HEK293 (cell line): Measurements from ENCODE around the gene TSPEAR.
A peak's percentile ranks its signal among the peaks of the same experiment; 100 is the strongest.

Source experiments
- CTCF ChIA-PET: fragments of 350-600 bp; formaldehyde crosslinking; extraction: SDS; loops from one replicate; lab custom pipeline; 2021; ENCODE audit warnings: antibody characterized with exemption; lab: Yijun Ruan, JAX
- POLR2A ChIA-PET: fragments of 300-600 bp; formaldehyde crosslinking; extraction: SDS; loops from one replicate; lab custom pipeline; 2020; ENCODE audit warnings: antibody characterized with exemption, inconsistent platforms; lab: Yijun Ruan, JAX
- H3K27ac ChIP-seq: fragments of 200-500 bp; sonication (Bioruptor generic); 2 replicates; pipeline ENCODE4 v1.5.1; 2014; ENCODE audit warnings: low read depth, low read length, control low read depth, inconsistent platforms; ENCODE audit errors: extremely low read depth
- H3K36me3 ChIP-seq, 2 experiments: fragments of 200-500 bp in 1 of 2; sonication (Bioruptor generic) in 1 of 2; 1 replicate in 1 of 2; 2 replicates in 1 of 2; pipeline ENCODE4 v1.5.1; 2014 to 2017; ENCODE audit warnings: inconsistent platforms in 2 of 2, low read length in 2 of 2; ENCODE audit not compliant: control insufficient read depth in 2 of 2, insufficient read depth in 1 of 2
- H3K4me1 ChIP-seq: fragments of 200-500 bp; sonication (Bioruptor generic); 2 replicates; pipeline ENCODE4 v1.5.1; 2014; ENCODE audit warnings: mild to moderate bottlenecking, low read length, inconsistent platforms; ENCODE audit not compliant: control insufficient read depth, insufficient read depth
- H3K4me3 ChIP-seq: 2 replicates; pipeline ENCODE4 v1.5.1; 2011; ENCODE audit warnings: low read depth, mild to moderate bottlenecking, control low read depth, low read length, moderate library complexity
- H3K9me3 ChIP-seq: fragments of 200-500 bp; sonication (Bioruptor generic); 2 replicates; pipeline ENCODE4 v1.5.1; 2014; ENCODE audit warnings: low read depth, low read length, inconsistent platforms; ENCODE audit not compliant: control insufficient read depth, insufficient read depth
- GLIS1 ChIP-seq: fragments of 450-650 bp; formaldehyde crosslinking; IDR thresholded peaks from 2 replicates; pipeline ENCODE4 v1.5.1; 2016; ENCODE audit warnings: missing biosample characterization, missing genetic modification characterization
- HOXA7 ChIP-seq: sonication (generic); formaldehyde crosslinking; IDR thresholded peaks from 2 replicates; pipeline ENCODE4 v1.8.1; 2022; ENCODE audit warnings: missing genetic modification reagents, borderline replicate concordance
- KLF1 ChIP-seq: fragments of 450-650 bp; formaldehyde crosslinking; IDR thresholded peaks from 2 replicates; pipeline ENCODE4 v1.5.1; 2016; ENCODE audit warnings: missing biosample characterization, missing genetic modification characterization
- KLF8 ChIP-seq: fragments of 450-650 bp; formaldehyde crosslinking; IDR thresholded peaks from 2 replicates; pipeline ENCODE4 v1.5.1; 2016; ENCODE audit warnings: missing biosample characterization, missing genetic modification characterization
- PRDM1 ChIP-seq: fragments of 450-650 bp; formaldehyde crosslinking; IDR thresholded peaks from 2 replicates; pipeline ENCODE4; 2016; ENCODE audit warnings: missing biosample characterization, missing genetic modification characterization
- RBAK ChIP-seq: fragments of 450-650 bp; formaldehyde crosslinking; IDR thresholded peaks from 2 replicates; pipeline ENCODE4 v1.5.1; 2016; ENCODE audit warnings: missing biosample characterization, missing genetic modification characterization
- ZBTB6 ChIP-seq: fragments of 450-650 bp; formaldehyde crosslinking; IDR thresholded peaks from 2 replicates; pipeline ENCODE4 v1.5.1; 2017; ENCODE audit warnings: missing biosample characterization, missing genetic modification characterization
- ZNF19 ChIP-seq: fragments of 450-650 bp; formaldehyde crosslinking; IDR thresholded peaks from 2 replicates; pipeline ENCODE4; 2016; ENCODE audit warnings: missing biosample characterization, missing genetic modification characterization, low read depth
- ZNF302 ChIP-seq: fragments of 450-650 bp; formaldehyde crosslinking; IDR thresholded peaks from 2 replicates; pipeline ENCODE4 v1.5.1; 2016; ENCODE audit warnings: missing biosample characterization, missing genetic modification characterization, low read depth
- ZNF433 ChIP-seq: fragments of 450-650 bp; formaldehyde crosslinking; IDR thresholded peaks from 2 replicates; pipeline ENCODE4 v1.5.1; 2016; ENCODE audit warnings: missing biosample characterization, missing genetic modification characterization, low read depth
- ZNF510 ChIP-seq: fragments of 450-650 bp; formaldehyde crosslinking; IDR thresholded peaks from 2 replicates; pipeline ENCODE4 v1.5.1; 2018; ENCODE audit warnings: mild to moderate bottlenecking, missing genetic modification characterization, missing biosample characterization; ENCODE audit not compliant: insufficient replicate concordance
- ZNF513 ChIP-seq: fragments of 450-650 bp; IDR thresholded peaks from 2 replicates; pipeline ENCODE4 v1.5.1; 2018; ENCODE audit warnings: missing biosample characterization, missing genetic modification characterization
- ZNF555 ChIP-seq: fragments of 450-650 bp; formaldehyde crosslinking; conservative IDR thresholded peaks from 2 replicates; pipeline ENCODE4 v1.5.1; 2017; ENCODE audit warnings: missing biosample characterization, mild to moderate bottlenecking, missing genetic modification characterization, inconsistent platforms
- ZNF704 ChIP-seq: fragments of 450-650 bp; formaldehyde crosslinking; IDR thresholded peaks from 2 replicates; pipeline ENCODE4 v1.5.1; 2016; ENCODE audit warnings: missing biosample characterization, missing genetic modification characterization

TSPEAR gene

DNA sequence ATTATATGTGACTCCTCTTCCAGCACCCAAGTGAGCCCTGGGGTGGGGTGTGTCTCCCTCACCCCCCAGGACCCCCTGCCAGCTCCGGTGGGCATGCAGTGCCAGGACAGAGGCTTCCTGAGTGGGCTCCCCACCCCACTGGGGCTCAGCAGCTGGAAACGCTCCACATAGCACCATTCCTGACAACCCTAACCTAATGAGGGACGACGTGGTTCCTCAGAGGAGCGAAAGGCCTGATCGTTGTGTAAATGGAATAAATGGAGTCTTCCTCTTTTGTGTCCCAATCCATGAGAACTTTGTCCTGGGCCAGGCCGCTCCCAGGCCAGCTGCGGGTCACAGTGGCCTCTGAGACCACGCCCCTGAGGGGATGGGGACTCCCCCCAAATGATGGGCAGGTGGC is 1.8 kb upstream of the TSPEAR start:
- Histone ChIP-seq H3K4me3 (no peak overlapping the region), H3K36me3 (no peaks in the 10 kb centered on the region), H3K9me3 (no peaks in the 10 kb centered on the region), H3K27ac (no peak overlapping the region), H3K4me1 (peaks cover 6% of the 10 kb centered on the region; the same call in 1 of the 2 replicates)
- no peak for TF ChIP-seq ZNF704 (tag by site-specific recombination)
- no peak for TF ChIP-seq KLF1 (tag by site-specific recombination)
- ChIA-PET CTCF (interaction anchor here (0.9 kb wide), 1 partner anchor 9 kb away, joined by 3 read pairs; no protein-coding TSS in a partner anchor), POLR2A (interaction anchor here (0.6 kb wide), 1 partner anchor 7 kb away, joined by 3 read pairs; no protein-coding TSS in a partner anchor)

GRCh38 chr21:44712203-44713028 is 1.0 kb upstream of the TSPEAR start:
- Histone ChIP-seq H3K4me1 (peaks cover 6% of the 10 kb centered on the region; the same call in 1 of the 2 replicates), H3K4me3 (no peak overlapping the region), H3K36me3 (no peaks in the 10 kb centered on the region), H3K9me3 (no peaks in the 10 kb centered on the region), H3K27ac (no peak overlapping the region)
- ChIA-PET CTCF (no interaction called here), POLR2A (interaction anchor here (0.6 kb wide), 1 partner anchor 8 kb away, joined by 3 read pairs; no protein-coding TSS in a partner anchor)
- TF ChIP-seq ZNF433 (tag by site-specific recombination), result no peak
- TF ChIP-seq GLIS1 (tag by site-specific recombination), result peak; percentile 29; the same call in 1 of the 2 replicates

GRCh38 chr21:44710756-44711326 is 531 bp downstream of the TSPEAR start:
- Histone ChIP-seq H3K4me1 (peaks cover 6% of the 10 kb centered on the region; the same call in 1 of the 2 replicates), H3K36me3 (no peaks in the 10 kb centered on the region), H3K27ac (no peak overlapping the region), H3K4me3 (no peak overlapping the region), H3K9me3 (no peaks in the 10 kb centered on the region)
- ChIA-PET POLR2A (no interaction called here), CTCF (interaction anchor here (0.6 to 1.0 kb wide), 3 partner anchors 9 to 151 kb away, joined by 3 to 4 read pairs (median 3); no protein-coding TSS in a partner anchor)
- no peak for TF ChIP-seq ZBTB6 (tag by site-specific recombination)
- TF ChIP-seq GLIS1 (tag by site-specific recombination), result peak; percentile 34; the same call in 1 of the 2 replicates

- TF ChIP-seq ZNF302 (tag by site-specific recombination) (no peak), KLF8 (tag by site-specific recombination) (no peak), PRDM1 (tag by site-specific recombination) (no peak), ZNF19 (tag by site-specific recombination) (no peak), ZNF513 (no peak), RBAK (tag by site-specific recombination) (no peak), ZNF510 (tag by site-specific recombination) (no peak), HOXA7 (CRISPR knock-in tag) (no peak), ZNF555 (tag by site-specific recombination) (no peak)
- Histone ChIP-seq H3K27ac (no peak overlapping the region), H3K9me3 (no peaks in the 10 kb centered on the region), H3K4me1 (peaks cover 6% of the 10 kb centered on the region; the same call in 1 of the 2 replicates), H3K36me3 (no peaks in the 10 kb centered on the region), H3K4me3 (no peak overlapping the region)
- CTCF ChIA-PET, result interaction anchor here (0.6 to 1.2 kb wide), 3 partner anchors 200 to 430 kb away, joined by 3 to 5 read pairs (median 3); no protein-coding TSS in a partner anchor
- POLR2A ChIA-PET, result no interaction called here
These were observed 1.1 kb downstream of the TSPEAR start for GRCh38 chr21:44710294-44710665.
